ENCODE data around the gene LAMP1.
"Not testable (repeated sequence)": the region's sequence is repeated elsewhere in the genome, so short reads cannot be mapped to it uniquely, and the experiment has no call there.

Gene LAMP1

GRCh38 chr13:113296823-113297369, at the start of gene LAMP1:
Gene LAMP1 (plus strand): TSS chr13:113297239. CDS start chr13:113297435, 196 bp downstream.
- TF ChIP-seq CTCF (IDR thresholded peaks at IDR 0.05; ENCODE audit: low read depth, low read length, missing control alignments): no peak
- peak; percentile 90 for DNase-seq (ENCODE audit: low read depth)
- peak within 1 kb of the TSS; percentile 88 for H3K4me3 ChIP-seq (ENCODE audit: low read depth, low read length)

- no peak overlapping the region for H3K4me3 ChIP-seq (ENCODE audit: low read depth, low read length)
- no peak for DNase-seq (ENCODE audit: low read depth)
- no peak for TF ChIP-seq CTCF (IDR thresholded peaks at IDR 0.05; ENCODE audit: low read depth, low read length, missing control alignments)
These were observed 44.4 kb upstream of the LAMP1 start for GRCh38 chr13:113252516-113253095.

GRCh38 chr13:113257908-113258307, 39.1 kb upstream of the LAMP1 start:
- DNase-seq (ENCODE audit: low read depth); H3K4me3 ChIP-seq (ENCODE audit: low read depth, low read length): not testable (repeated sequence)

- H3K4me3 ChIP-seq (ENCODE audit: low read depth, low read length): no peak overlapping the region
- no peak for DNase-seq (ENCODE audit: low read depth)
- TF ChIP-seq CTCF (IDR thresholded peaks at IDR 0.05; ENCODE audit: low read depth, low read length, missing control alignments): no peak
These were observed 38.6 kb upstream of the LAMP1 start for GRCh38 chr13:113258321-113259054.

GRCh38 chr13:113260996-113261395, 36.0 kb upstream of the LAMP1 start:
- no peak for DNase-seq (ENCODE audit: low read depth)
- H3K4me3 ChIP-seq (ENCODE audit: low read depth, low read length): no peak overlapping the region
- no peak for TF ChIP-seq CTCF (IDR thresholded peaks at IDR 0.05; ENCODE audit: low read depth, low read length, missing control alignments)

GRCh38 chr13:113263016-113263415, 34.0 kb upstream of the LAMP1 start:
- not testable (repeated sequence) for DNase-seq (ENCODE audit: low read depth)

GRCh38 chr13:113267642-113268405, 29.2 kb upstream of the LAMP1 start:
- H3K4me3 ChIP-seq (ENCODE audit: low read depth, low read length): no peak overlapping the region
- no peak for TF ChIP-seq CTCF (IDR thresholded peaks at IDR 0.05; ENCODE audit: low read depth, low read length, missing control alignments)

More at GRCh38 chr13:113263016-113263415, 34.0 kb upstream of the LAMP1 start:
- not testable (repeated sequence) for H3K4me3 ChIP-seq (ENCODE audit: low read depth, low read length)

More at GRCh38 chr13:113267642-113268405, 29.2 kb upstream of the LAMP1 start:
- no peak for DNase-seq (ENCODE audit: low read depth)

Measured in GM12864 (cell line).